ENCODE data around the gene ZG16B.

The ZG16B gene

DNA sequence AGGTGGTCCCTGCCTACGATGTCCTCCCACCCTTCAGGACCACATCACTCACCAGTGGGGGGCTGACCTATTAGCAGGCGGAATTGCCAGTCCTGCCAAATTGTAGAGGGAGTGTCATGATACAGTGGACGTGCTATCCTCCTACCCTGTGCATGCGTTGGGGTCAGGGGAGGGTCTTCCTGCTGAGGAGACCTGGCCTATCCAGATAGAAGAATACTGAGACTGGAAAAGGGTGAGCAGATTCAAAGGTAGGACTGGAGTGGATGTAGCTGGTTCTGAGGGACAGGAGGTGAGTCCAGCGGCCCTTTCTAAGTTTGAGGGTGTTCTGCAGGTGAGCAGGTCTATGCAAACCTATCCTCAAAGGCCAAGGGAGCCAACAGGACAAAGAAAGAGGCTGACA is 23.8 kb upstream of the ZG16B start:
- no peak for DNase-seq

DNA sequence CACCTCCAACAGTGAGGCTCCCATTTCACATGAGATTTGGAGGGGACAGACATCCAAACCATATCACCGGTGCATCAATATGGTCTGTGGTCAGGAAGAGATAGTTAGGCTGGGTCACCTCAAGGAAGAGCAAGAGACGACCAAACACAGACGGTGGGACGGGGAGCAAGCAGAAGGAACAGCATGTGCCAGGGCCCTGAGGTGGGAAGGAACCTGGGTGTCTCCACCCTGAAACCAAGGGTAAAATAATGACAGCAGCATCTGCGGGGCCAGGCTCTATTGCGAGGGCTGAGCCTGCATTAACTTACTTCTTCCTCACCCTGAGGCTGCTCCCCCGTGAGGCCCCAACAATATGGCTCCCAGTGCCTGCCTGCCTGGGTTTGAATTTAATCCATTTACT is 21.9 kb upstream of the ZG16B start:
- no peak for DNase-seq

DNA sequence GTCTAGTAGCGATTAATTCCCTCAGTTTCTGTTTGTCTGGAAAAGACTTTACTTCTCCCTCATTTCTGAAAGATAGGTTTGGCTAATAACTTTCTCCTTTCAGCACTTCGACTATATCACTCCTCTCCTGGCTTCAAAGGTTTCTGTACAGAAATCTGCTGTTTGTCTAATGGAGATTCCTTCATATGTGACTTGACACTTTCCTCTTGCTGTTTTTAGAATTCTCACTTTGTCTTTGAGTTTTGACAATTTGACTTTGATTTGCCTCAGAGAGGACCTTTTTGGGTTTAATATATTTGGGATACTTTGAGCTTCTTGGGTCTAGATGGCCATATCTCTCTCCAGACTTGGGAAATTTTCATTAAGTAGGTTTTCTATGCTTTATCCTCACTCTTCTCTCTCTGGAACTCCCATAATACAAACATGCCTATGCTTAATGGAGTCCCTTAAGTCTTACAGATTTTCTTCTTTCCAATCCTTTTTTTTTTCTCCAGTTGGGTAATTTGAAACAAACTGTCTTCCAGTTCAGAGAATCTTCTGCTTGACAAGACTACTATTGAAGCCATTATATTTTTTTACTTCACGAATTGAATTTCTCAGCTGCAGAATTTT is 20.8 kb upstream of the ZG16B start:
- DNase-seq = no peak

DNA sequence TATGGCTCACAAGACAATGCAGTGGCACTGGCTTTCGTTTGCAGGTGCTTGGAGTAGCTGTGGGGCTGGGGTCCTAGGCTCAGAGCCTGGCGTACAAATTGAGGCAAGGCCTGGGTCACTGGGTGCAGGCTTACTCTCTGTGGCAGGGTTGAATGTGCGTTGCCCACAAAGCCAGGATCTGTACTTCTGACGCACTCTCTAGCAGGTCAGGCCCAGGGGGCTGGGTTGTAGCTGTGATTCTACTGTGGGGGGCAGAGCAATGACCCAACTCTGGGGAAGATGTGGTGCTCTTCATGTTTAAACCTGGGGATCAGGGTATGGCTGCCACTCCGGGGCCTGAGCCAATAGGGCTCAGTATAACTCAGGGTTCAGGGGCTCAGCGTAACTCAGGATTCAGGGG is 19.5 kb upstream of the ZG16B start:
- no peak for DNase-seq

DNA sequence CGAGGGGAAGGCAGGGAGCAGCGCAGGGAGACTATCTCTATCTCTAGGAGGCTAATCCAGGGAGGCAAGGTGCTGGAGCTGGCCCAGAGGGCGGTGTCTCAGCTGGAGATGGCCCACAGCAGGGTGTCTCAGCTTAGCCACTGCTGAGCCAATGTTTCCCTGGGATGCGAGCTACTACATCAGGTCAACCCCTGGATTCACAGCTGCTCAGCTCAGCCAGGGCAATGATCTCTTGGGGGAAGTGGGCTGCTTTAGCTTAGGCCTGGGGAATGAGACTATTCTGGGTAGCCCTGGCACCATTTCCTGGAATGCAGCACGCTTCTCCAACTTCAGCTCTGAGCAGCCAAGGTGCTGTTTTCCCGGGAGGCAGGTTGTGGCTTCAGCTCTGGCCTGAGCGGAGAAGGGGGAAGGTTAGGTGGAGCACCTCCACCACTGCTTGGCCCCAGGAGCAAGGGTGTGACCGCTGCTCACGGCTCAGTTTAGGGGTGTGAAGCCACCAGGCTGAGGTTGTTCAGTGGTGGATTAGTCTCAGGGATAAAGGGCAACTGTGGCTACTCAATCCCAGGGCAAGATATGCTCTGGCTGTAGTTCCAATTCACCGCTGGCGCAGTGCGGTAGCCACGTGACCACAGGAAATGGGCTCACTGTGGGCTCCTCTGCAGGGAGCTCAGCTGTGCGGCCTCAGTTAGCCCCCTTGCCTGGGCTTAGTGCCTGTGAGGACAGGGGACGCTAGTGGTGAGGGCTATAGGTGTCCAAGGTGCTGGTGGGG is 18.2 kb upstream of the ZG16B start:
- DNase-seq = no peak

DNA sequence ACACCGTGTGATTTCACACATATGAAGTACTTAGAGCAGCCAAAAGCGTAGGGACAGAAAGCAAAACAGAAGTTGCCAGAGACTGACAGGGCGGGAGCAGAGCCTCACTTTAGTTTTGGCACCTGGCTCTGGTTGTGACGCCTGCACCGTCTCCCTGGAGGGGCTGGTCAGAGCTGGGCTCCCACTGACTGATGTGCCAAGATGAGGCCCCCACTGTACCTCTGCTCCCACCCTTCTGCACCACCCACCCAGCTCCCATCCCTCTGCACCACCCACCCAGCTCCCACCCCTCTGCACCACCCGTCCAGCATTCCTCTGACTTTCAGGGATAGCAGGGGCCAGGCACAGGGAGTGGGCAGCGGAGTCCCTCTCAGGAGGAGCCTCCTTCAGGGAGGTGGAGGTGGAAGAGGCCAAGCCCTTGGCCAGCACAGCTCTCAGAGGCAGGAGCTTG is 16.3 kb upstream of the ZG16B start:
- no peak for DNase-seq

DNA sequence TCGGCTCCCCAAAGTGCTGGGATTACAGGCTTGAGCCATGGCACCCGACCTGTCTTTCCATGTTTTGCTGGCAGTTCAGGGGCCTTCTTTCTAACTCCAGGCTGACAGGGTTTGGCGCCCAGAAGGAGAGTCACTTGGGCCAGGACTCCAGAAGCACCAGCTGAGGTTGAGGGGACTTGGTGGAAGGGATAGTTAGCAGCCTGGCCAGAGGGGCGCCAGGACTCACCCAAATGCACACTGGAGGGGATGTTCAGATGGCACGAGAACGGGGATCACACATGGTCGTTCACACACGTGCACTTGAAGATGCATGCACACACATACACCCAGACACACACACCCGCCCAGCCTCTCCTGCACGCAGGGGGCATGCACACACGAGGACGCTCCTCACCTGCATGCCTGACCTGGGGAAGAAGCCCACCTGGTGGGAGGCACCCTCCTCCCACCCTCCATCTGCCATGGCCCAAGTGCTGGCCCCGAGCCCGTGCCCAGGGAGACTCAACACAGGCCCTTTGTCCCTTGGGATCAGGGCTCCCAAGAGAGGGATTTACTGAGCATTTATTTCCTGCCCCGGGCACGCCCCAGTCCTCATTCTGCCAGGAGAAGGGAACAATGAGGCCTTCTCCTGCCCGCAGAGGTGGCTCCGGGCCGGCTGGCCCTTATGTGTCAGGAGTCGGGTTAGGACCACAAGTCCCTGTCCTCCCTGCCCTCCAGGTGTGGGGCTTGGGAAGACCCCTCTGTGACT is 15.4 kb upstream of the ZG16B start:
- DNase-seq = no peak

DNA sequence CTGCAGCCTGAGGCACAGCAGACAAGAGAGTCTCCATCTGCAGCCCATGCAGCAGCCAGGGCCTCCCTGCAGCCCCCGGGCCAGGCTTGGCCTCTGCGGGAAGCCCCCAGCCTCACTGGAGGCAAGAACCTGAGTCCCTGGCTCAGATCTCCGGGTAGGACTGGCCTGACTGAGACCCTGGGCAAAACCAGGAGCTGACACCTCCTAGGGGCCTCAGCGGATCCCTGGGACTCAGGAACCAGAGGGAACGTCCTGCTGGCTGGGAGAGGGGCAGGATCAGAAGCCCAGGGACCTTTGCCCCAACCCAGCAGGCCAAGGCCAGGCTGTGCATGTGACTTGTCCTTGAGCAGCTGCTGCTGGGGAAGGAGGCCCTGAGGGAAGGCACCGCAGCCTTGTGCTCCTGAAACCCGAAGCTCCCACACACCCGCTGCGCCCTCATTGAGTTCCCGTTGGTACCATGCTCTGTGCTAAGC is 14.8 kb upstream of the ZG16B start:
- DNase-seq = no peak

DNA sequence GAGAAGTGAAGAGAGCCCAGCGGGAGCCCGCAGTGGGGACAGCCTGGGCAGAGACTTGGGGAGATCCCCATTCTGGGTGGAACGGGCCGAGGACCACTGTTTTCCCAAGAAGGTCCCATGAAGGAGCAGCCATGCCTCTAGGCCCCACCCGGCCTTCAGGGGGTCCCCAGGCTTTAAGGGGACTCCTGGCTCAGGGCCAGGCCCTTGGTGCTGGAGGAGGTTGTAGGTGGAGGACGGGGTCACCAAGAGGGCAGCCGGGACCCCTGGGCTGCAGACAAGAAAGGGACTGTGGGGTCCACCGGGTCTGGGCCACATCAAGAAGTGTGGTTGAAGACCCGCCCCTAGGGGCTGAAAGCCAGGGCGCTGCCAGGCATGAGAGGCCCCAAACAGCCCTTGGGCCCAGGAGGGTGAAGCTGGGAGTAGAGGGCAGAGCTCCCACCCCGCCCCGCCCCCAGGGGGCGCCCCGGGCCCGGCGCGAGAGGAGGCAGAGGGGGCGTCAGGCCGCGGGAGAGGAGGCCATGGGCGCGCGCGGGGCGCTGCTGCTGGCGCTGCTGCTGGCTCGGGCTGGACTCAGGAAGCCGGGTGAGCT is 13.3 kb upstream of the ZG16B start, which contains the start of gene PRSS21:
PRSS21 (plus strand) TSS at position 487 of the 589 bp plus-strand sequence; CDS start at position 519, 32 bp downstream.
- no peak for DNase-seq

DNA sequence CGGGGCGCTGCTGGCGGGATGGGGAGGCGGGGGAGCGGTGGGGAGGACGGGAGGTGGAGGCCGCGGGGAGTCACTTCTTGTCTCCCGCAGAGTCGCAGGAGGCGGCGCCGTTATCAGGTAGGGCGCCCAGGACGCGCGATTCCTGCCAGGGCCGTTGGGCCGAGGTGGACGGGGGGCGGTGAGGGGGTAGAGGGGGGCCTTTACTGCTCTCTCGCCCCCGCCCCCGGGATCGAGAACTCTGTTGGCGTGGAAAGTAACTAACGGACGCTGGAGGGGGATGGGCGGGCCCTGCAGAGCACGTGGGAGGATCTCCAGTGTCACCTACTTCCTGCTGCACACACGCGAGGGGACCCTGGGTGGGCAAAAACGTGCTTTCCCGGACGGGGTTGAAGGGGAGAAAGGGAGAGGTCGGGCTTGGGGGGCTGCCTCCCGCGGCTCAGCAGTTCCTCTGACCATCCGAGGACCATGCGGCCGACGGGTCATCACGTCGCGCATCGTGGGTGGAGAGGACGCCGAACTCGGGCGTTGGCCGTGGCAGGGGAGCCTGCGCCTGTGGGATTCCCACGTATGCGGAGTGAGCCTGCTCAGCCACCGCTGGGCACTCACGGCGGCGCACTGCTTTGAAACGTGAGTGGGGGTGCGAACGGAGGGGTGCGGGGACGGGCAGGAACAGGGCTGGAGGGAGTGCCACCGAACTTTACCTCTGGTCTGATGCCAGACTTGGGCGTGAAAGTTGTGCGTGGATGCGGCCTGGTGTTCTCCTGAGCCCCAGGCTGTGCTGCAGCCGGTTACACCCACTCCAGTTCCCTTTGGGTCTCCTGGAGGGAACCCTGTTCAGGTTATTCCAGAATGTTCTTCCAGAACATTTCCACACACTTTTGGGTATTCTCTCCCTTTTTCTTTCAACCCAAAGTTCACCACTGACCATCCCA is 12.5 kb upstream of the ZG16B start:
- DNase-seq = no peak

DNA sequence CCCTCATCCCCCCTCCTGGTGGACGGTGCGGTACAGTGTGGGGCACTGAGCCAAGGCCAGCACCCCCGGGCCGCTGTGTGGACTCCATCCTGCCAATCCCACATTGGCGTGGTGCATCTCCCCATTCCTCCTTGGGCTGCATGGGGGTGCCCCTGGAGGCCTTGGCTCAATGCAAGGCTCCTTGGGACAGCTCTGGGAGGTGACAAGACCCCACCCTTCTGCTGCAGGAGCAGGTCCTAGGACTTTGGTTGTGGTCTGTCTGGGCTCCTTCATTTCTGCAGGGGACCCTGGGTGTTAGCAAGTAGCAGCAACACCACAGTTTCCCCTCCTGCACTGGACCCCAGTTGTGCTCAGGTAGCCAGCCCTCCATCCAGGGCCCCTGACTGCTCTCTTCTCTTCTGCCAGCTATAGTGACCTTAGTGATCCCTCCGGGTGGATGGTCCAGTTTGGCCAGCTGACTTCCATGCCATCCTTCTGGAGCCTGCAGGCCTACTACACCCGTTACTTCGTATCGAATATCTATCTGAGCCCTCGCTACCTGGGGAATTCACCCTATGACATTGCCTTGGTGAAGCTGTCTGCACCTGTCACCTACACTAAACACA is 11.7 kb upstream of the ZG16B start:
- DNase-seq = no peak

DNA sequence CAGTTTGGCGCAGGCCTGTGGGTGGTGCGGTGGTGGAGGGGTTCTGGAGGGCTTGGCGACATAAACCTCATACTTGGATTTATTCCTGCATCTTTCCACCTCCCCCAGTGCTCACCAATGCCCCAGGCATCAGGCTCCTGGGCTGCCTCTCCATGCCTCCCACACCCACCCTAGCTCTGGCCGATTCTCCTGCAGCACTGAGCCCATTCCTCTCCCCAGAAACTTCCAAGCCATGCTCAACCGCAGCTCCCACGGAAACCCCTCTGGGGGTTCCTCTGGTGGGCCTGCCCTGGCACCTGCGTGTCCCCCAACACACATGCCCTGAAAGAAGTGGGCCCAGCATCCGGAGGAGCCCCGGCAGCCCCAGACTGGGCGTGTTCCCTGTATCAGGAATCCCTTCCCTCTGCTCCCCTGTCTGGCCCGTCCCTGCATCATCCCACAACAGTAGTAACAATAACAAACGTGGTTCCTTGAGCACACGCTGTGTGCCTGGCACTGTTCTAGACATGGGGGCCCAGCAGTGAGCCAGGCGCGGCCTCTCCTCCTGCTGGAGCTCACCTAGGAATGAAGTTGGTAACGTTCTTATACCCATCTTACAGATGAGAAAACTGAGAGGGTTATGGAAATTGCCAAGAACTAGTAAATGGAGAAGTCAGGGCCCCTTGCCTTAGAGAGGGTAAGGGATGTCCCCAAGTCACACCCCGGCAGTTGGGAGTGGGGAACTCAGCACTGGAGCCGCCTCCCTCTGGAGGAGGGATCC is 10.7 kb upstream of the ZG16B start:
- no peak for DNase-seq

DNA sequence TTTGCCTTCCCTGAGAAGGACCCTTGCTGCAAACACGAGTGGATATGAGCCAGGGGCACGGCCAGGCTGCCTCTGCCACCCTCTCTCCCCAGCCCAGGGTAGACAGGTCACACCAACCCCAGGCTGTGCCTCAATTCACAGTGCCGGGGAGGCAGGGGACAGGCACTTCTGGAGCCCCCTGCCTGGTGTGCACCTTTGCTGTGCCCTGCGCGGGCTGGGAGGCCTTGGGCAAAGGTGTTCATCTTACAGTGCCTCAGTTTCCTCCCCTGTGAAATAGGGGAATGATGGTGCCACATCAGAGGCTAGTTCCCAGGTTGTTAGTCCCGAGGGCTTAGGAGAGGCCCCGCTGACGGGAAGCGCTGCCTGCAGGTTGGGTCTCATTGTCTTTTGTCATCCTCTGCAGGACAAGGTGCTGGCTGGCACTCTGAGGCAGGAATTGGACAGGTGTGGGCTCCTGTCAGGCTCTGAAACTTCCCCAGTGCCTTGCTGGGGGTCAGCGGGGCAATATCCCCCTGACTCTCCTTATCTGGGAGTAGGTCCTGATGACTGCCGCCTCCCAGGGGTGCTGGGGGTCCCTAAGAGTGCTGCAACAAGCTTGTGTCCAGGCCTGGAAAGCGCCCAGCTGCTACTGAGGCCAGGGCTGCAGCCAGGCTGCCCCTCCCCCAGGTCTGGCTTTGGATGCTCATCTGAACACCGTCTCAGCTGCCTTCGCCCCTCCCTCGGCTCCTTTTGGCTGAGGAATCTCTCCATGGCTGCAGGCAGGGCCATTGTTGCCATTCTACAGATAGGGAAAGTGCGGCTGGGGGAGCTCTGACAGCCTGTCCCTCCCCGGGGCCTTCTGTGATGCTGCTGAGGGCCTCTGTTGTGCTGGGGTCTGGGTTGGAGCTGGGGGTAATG is 9.9 kb upstream of the ZG16B start:
- no peak for DNase-seq

DNA sequence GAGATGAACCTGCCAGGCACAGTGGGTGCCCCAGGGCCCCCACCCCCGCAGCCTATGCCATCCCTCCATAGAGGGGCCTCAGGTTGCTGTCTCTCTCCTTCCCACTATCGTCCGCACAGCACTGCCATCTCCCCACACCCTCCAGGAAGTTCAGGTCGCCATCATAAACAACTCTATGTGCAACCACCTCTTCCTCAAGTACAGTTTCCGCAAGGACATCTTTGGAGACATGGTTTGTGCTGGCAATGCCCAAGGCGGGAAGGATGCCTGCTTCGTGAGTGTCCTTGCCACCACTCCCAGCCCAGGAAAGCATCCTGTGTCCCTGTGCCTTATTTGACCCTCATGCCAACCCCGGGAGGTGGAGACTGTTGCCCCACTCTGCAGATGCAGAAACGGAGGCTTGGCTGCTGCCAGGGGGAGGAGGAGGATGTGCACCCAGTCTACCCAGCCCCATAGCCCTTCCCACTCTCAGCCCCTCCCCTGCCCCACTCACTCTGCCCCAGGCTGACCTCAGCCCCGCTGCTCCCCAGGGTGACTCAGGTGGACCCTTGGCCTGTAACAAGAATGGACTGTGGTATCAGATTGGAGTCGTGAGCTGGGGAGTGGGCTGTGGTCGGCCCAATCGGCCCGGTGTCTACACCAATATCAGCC is 9.1 kb upstream of the ZG16B start:
- DNase-seq = no peak

DNA sequence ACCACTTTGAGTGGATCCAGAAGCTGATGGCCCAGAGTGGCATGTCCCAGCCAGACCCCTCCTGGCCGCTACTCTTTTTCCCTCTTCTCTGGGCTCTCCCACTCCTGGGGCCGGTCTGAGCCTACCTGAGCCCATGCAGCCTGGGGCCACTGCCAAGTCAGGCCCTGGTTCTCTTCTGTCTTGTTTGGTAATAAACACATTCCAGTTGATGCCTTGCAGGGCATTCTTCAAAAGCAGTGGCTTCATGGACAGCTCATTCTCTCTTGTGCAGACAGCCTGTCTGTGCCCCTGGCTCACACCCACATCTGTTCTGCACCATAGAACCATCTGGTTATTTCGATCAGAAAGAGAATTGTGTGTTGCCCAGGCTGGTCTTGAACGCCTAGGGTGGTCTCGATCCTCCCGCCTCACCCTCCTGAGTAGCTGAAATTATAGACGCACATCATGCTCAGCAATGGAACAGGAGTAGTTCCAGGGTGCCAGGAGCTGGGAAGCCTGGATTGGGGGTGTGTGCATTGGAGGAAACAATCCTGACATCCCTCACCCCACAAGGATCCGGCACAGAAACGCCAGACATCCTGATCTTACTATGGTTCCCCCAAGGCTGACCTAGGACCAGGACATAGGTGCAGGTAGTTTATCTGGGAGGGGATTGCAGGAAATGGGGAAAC is 8.5 kb upstream of the ZG16B start:
- no peak for DNase-seq

DNA sequence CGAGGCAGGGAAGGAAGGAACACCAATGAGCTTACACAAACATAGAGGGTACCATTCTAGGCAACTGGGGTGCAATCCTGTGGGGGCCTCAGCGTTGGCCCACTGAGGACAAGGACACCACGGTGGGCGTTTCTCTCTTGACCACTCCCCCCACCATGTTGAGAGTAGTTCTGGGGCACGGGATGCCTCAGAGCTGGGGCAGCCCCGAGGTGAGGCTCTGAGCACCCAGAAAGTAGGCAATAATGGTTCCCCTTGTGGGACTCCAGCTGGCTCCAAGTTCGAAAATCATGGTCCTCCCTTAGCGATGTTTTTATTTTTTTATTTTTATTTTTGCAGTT is 8.0 kb upstream of the ZG16B start:
- no peak for DNase-seq

DNA sequence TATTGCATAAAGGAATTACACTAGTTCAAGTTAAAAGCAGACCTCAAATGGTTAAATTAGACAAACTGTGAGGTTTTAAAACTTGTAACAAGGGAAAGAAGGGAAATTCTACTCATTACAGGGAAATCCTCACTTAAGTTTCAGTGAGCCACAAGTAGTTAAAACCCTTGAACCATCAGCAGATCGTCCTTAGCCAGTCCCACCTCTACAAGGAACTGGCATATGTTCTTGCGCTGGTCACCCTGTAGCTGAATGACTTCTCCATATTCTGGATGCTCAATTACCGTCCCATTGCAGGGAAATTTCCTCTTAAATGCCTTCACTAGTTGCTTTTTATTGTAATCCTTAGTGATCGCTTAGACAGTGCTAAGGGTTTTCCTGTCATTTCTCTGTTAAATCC is 7.6 kb upstream of the ZG16B start:
- no peak for DNase-seq

DNA sequence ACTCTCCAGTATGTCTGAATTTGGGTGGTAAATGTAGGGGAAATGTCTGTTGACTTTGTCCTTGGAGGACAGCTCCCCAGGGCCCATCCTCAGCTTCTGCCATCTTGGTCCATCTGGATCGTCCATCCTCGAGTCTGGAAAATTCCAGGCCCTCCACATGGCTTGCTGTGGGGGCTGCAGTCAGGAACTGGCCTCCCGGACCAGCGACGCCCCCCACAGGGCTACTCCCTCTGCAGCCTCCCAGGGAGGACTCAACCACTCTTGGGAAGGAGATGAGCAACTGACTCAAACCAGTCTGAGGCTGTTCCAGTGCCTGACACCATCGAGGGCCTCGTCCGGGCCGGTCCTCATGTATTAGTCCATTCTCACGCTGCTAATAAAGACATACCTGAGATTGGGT is 5.5 kb upstream of the ZG16B start:
- DNase-seq = no peak

Measured in NCI-H524 (cell line).